ENCODE measurements around the gene PDE4B.

The PDE4B gene

DNA sequence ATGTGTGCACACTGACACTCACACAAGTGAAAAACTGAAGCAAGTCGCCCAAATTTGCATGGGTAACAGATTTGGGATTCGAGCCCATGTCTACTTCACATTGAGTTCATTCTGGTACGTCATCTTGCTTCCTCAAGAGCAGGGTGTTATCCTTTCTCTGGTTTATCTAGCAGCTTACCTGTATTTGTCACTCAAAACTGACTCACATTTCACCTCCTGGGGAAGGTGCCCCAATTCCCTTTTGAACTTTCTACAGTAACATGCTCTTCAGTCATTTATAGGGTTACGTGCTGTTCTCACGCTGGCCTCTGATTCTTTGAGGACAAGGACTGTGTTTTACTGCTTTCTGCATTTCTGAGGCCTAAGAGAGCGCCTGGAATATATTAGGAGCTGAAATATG is 162.8 kb downstream of the PDE4B start:
- H3K36me3 ChIP-seq (ENCODE audit: insufficient read depth) = no peaks in the 10 kb centered on the region
- H4K20me1 ChIP-seq (ENCODE audit: insufficient read depth) = no peaks in the 10 kb centered on the region
- H3K4me3 ChIP-seq (IDR thresholded peaks at IDR 0.05; ENCODE audit: insufficient read depth, low read depth, low read length) = no peak overlapping the region
- H3K27ac ChIP-seq = no peak overlapping the region
- H3K79me2 ChIP-seq (ENCODE audit: insufficient read depth, low read depth) = no peaks in the 10 kb centered on the region
- no peaks in the 10 kb centered on the region for H3K27me3 ChIP-seq (ENCODE audit: insufficient read depth, low read depth)
- TF ChIP-seq, protein P1, sequence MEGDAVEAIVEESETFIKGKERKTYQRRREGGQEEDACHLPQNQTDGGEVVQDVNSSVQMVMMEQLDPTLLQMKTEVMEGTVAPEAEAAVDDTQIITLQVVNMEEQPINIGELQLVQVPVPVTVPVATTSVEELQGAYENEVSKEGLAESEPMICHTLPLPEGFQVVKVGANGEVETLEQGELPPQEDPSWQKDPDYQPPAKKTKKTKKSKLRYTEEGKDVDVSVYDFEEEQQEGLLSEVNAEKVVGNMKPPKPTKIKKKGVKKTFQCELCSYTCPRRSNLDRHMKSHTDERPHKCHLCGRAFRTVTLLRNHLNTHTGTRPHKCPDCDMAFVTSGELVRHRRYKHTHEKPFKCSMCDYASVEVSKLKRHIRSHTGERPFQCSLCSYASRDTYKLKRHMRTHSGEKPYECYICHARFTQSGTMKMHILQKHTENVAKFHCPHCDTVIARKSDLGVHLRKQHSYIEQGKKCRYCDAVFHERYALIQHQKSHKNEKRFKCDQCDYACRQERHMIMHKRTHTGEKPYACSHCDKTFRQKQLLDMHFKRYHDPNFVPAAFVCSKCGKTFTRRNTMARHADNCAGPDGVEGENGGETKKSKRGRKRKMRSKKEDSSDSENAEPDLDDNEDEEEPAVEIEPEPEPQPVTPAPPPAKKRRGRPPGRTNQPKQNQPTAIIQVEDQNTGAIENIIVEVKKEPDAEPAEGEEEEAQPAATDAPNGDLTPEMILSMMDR (conservative IDR thresholded peaks at IDR 0.05; ENCODE audit: low read depth, low read length) = no peak
- H3K4me2 ChIP-seq = no peak overlapping the region
- H3K9ac ChIP-seq = no peak overlapping the region
- no peak overlapping the region for H2AFZ ChIP-seq (ENCODE audit: low read depth)
- H3K4me1 ChIP-seq (ENCODE audit: low read depth, poor library complexity, severe bottlenecking) = no peaks in the 10 kb centered on the region

DNA sequence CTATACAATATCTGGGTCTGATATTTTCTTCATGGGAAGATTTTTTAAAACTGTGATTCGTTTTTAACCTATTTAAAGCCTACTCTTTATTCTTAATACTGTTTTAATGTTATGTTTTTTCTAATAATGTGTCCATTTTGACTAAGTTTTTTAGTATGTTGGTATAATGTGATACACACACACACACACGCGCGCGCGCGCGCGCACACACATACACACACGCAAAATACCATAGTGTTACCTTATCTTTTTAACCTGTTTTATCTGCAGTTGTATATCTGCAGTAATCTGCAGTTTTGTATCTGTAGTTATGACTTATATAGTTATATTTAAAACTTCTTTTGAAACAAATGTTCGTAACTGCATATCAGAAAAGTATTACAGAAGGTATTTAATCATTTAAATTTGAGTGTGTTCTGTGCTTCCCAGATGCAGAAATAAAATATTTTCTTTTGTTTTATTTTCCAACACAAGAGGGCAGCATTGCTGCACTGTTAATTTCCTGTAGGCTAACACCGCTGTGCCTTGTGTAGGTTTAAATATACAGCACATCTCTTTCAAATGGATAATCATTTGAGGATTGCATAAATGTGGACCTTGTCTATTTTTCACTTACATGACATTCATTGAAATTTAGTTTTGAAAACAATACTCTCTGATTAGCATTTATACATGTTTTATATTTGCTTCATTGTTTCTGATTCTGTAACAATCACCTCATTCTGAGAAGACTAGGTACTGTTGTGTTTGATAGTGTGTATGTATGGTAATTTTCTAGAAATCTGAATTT is 166.1 kb downstream of the PDE4B start:
- Histone ChIP-seq H3K4me3 (IDR thresholded peaks at IDR 0.05; ENCODE audit: insufficient read depth, low read depth, low read length) (no peak overlapping the region), H3K27me3 (ENCODE audit: insufficient read depth, low read depth) (no peaks in the 10 kb centered on the region)

DNA sequence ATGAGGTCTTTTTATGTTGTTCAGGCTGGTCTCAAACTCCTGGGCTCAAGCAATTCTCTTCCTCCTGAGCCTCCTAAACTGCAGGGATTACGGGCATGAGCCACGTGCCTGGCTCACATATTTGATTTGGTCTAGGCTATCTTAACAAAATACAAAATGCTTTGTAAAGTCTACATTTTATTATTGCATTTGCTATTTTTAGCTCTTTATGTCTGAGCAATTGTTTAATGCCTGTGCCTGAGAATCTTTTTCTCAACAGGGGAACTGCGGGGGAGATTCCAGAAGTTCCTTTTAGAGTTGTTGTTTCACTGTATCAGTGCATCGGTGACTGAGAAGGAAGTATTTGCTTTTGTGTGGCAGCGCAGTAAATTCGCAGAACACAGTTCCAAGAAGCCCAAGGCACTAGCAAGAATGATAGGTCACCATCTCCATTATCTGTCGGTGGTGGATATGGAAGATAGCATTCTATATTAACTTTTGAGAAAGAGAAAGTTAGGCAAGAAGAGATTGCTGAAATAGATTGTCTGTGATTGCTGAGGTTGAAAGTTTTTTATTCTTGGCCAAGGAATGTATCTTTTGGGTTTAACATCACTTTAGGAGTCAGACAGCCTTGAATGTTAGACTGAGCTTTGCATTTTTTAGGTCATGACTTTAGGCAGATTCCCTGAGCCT is 167.3 kb downstream of the PDE4B start:
- Histone ChIP-seq H4K20me1 (ENCODE audit: insufficient read depth) (no peaks in the 10 kb centered on the region), H3K4me2 (no peak overlapping the region), H3K36me3 (ENCODE audit: insufficient read depth) (no peaks in the 10 kb centered on the region), H3K79me2 (ENCODE audit: insufficient read depth, low read depth) (no peaks in the 10 kb centered on the region), H3K27me3 (ENCODE audit: insufficient read depth, low read depth) (no peaks in the 10 kb centered on the region), H2AFZ (ENCODE audit: low read depth) (no peak overlapping the region), H3K9ac (no peak overlapping the region), H3K4me3 (IDR thresholded peaks at IDR 0.05; ENCODE audit: insufficient read depth, low read depth, low read length) (no peak overlapping the region), H3K4me1 (ENCODE audit: low read depth, poor library complexity, severe bottlenecking) (no peaks in the 10 kb centered on the region), H3K27ac (no peak overlapping the region)
- TF ChIP-seq, protein P1 (conservative IDR thresholded peaks at IDR 0.05; ENCODE audit: low read depth, low read length) = no peak

More for the DNA sequence above, 166.1 kb downstream of the PDE4B start:
- TF ChIP-seq, protein P1 (conservative IDR thresholded peaks at IDR 0.05; ENCODE audit: low read depth, low read length) = peak; percentile 71
- Histone ChIP-seq H3K36me3 (ENCODE audit: insufficient read depth) (no peaks in the 10 kb centered on the region), H3K27ac (no peak overlapping the region), H2AFZ (ENCODE audit: low read depth) (no peak overlapping the region), H3K4me1 (ENCODE audit: low read depth, poor library complexity, severe bottlenecking) (no peaks in the 10 kb centered on the region), H3K79me2 (ENCODE audit: insufficient read depth, low read depth) (no peaks in the 10 kb centered on the region), H3K4me2 (no peak overlapping the region), H4K20me1 (ENCODE audit: insufficient read depth) (no peaks in the 10 kb centered on the region), H3K9ac (no peak overlapping the region)

DNA sequence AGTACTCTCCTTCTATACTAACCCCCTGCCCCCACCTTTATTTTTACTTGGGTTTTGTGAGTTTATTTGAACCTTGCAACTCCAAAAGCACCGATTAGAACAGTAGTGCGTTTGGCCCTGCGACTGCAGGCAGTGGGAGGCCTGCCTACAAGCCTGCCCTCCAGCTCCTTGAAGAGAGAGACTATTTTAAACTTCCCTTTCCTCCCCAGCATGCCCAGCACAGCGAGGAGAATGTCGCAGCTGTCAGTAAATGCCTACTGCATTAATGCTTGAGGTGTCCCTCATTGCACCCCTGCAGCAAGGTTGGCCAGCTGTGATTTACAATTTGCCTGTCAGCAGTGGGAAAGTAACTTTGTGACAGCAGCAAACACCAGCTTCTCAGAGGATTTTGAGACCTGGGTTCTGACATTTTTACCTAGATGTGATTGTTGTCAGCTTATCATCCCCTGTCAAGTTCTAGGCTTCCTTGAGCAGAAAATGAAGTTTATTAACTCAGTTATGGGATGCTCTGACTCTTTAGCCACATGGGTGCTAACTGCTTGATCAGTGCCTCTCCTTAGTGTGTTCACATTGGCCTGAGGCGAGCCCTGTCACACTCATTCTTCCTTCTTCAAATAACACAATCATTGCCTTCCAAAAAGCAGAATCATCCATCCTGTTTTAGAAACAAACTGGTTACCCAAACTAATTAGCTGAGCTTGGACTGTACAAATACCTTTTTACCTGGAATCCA is 170.6 kb downstream of the PDE4B start:
- Histone ChIP-seq H3K27me3 (ENCODE audit: insufficient read depth, low read depth) (no peaks in the 10 kb centered on the region), H3K4me1 (ENCODE audit: low read depth, poor library complexity, severe bottlenecking) (no peaks in the 10 kb centered on the region), H4K20me1 (ENCODE audit: insufficient read depth) (no peaks in the 10 kb centered on the region), H3K9ac (no peak overlapping the region), H3K36me3 (ENCODE audit: insufficient read depth) (no peaks in the 10 kb centered on the region), H2AFZ (ENCODE audit: low read depth) (no peak overlapping the region), H3K27ac (no peak overlapping the region), H3K79me2 (ENCODE audit: insufficient read depth, low read depth) (no peaks in the 10 kb centered on the region), H3K4me3 (IDR thresholded peaks at IDR 0.05; ENCODE audit: insufficient read depth, low read depth, low read length) (no peak overlapping the region), H3K4me2 (no peak overlapping the region)
- TF ChIP-seq, protein P1 (conservative IDR thresholded peaks at IDR 0.05; ENCODE audit: low read depth, low read length) = no peak

All from KMS-11 (cell line).